ENCODE measurements around the gene NLRC3.

Gene NLRC3

DNA sequence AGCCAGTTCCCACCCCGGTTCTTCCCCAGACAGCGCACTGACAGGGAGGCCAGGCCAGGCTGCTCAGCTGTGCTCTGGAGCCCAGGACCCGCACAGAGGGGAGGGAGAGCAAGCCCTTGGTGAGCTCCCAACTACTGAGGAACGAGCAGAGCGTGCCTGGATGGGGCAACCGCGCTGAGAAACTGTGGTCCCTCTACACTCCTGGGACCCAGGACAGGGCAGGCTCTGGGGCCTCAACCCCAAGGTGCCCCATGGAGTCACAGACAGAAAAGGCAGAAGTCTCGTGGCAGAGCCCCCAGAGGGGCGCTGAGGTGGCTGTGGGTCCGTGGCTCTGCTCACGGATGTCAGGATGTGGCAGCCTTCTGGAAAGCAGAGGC, 17.9 kb upstream of the NLRC3 start:
- Histone ChIP-seq H3K9me3 (ENCODE audit: control insufficient read depth, low read length) (no peaks in the 10 kb centered on the region), H3K4me1 (ENCODE audit: control insufficient read depth, insufficient read depth, low read length) (no peaks in the 10 kb centered on the region), H3K9ac (ENCODE audit: low read length) (no peak overlapping the region), H3K27me3 (ENCODE audit: control insufficient read depth, insufficient read depth, low read length) (no peaks in the 10 kb centered on the region), H3K4me3 (ENCODE audit: low read length) (no peak overlapping the region), H3K36me3 (ENCODE audit: control insufficient read depth, insufficient read depth, low read length) (no peaks in the 10 kb centered on the region)

GRCh38 chr16:3594316-3595109, 17.3 kb upstream of the NLRC3 start:
- Histone ChIP-seq H3K9ac (ENCODE audit: low read length) (no peak overlapping the region), H3K36me3 (ENCODE audit: control insufficient read depth, insufficient read depth, low read length) (no peaks in the 10 kb centered on the region), H3K4me3 (ENCODE audit: low read length) (no peak overlapping the region), H3K9me3 (ENCODE audit: control insufficient read depth, low read length) (no peaks in the 10 kb centered on the region), H3K27me3 (ENCODE audit: control insufficient read depth, insufficient read depth, low read length) (no peaks in the 10 kb centered on the region), H3K4me1 (ENCODE audit: control insufficient read depth, insufficient read depth, low read length) (no peaks in the 10 kb centered on the region)

DNA sequence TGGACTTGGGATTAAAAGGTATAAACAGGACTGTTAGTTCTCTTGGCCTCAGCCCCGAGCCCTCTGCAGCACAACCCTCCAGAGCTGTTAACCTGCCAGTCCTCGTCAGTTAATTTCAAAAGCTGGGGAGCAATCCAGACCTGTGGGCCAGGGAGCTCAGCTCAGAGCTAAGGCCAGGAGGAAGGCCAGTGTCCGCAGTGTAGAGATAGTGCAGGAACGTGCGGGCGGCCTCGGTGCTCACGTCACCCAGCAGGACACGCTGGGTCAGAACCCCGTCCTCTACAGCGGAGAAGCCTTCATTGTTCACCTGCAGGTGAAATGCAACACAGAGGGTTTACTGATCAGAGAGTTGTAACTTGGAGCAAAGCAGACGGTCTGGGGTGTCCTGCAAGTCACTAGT, 15.4 kb upstream of the NLRC3 start:
- no peak overlapping the region for H3K4me3 ChIP-seq (ENCODE audit: low read length)
- no peaks in the 10 kb centered on the region for H3K9me3 ChIP-seq (ENCODE audit: control insufficient read depth, low read length)
- H3K4me1 ChIP-seq (ENCODE audit: control insufficient read depth, insufficient read depth, low read length), result no peaks in the 10 kb centered on the region
- H3K27me3 ChIP-seq (ENCODE audit: control insufficient read depth, insufficient read depth, low read length), result no peaks in the 10 kb centered on the region
- H3K9ac ChIP-seq (ENCODE audit: low read length), result no peak overlapping the region
- H3K36me3 ChIP-seq (ENCODE audit: control insufficient read depth, insufficient read depth, low read length), result no peaks in the 10 kb centered on the region

DNA sequence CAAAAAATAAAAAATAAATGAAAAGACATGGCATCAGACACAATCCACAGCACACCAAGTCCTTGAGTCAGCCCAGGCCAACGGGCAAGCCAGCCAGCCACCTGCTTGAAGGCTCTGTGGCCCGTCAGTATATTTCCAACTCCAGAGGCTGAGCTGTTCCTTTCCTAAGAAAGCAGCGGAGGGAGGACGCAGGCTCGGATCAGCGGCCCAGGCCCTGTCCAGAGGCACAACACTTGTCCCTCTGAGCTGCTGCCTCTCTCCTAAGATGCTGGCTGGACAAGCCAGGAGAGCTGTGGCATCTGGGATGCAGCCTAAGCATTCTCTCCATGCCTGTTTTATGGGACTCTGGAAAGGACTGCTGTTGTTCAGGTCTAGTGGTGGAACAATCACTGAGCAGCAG, 14.8 kb upstream of the NLRC3 start:
- Histone ChIP-seq H3K27me3 (ENCODE audit: control insufficient read depth, insufficient read depth, low read length) (no peaks in the 10 kb centered on the region), H3K9ac (ENCODE audit: low read length) (no peak overlapping the region), H3K36me3 (ENCODE audit: control insufficient read depth, insufficient read depth, low read length) (no peaks in the 10 kb centered on the region), H3K4me1 (ENCODE audit: control insufficient read depth, insufficient read depth, low read length) (no peaks in the 10 kb centered on the region), H3K9me3 (ENCODE audit: control insufficient read depth, low read length) (no peaks in the 10 kb centered on the region), H3K4me3 (ENCODE audit: low read length) (no peak overlapping the region)

DNA sequence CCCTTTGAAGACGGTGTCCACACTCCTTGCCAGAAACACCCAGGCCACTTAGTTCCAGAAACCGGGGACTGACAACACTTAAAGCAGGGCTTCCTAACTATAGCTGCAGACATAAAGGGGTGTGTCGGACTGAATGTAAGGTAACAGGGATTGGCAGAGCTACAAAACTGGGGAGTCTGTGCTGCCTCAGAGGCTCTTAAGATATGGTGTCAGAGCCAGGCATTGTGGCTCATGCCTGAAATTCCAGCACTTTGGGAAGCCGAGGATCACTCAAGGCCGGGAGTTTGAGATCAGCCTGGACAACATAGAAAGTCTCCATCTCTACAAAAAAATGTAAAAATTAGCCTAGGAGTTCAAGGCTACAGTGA, 14.2 kb upstream of the NLRC3 start:
- Histone ChIP-seq H3K4me3 (ENCODE audit: low read length) (no peak overlapping the region), H3K4me1 (ENCODE audit: control insufficient read depth, insufficient read depth, low read length) (no peaks in the 10 kb centered on the region), H3K36me3 (ENCODE audit: control insufficient read depth, insufficient read depth, low read length) (no peaks in the 10 kb centered on the region), H3K9me3 (ENCODE audit: control insufficient read depth, low read length) (no peaks in the 10 kb centered on the region), H3K27me3 (ENCODE audit: control insufficient read depth, insufficient read depth, low read length) (no peaks in the 10 kb centered on the region), H3K9ac (ENCODE audit: low read length) (no peak overlapping the region)

DNA sequence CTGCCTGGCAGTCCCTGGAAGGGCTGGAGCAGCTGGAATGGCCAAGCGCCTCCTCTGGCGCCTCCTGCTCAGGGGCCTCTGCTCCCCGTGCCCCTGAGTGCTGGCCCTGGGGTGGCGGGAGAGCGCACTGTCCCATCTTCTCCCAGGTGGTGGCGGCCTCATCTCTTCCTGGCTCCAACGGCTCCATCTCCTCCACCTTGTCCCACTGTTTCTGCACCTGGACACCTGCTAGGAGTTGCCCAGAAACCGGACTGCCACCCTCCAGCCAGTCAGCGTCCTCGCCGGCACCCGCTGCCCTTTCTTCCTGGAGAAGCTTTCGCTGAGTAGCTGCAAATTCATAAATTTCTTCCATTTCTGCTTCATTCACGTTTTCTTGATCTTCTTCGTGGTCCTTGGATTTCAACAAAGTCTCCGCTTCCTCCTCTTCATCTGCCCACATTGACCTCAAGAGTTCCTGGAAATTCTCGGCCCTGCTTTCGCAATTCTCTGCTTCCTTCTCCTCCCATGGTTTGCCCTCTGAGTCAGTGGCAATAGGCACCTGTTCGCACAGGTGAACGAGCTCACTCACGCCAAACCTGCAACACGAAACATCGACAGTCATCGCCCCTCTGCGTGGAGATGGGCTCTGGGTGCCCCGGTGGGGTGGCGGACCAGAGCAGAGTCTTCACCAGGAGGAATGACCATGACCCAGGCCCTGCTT, 13.7 kb upstream of the NLRC3 start:
- no peaks in the 10 kb centered on the region for H3K36me3 ChIP-seq (ENCODE audit: control insufficient read depth, insufficient read depth, low read length)
- no peak overlapping the region for H3K4me3 ChIP-seq (ENCODE audit: low read length)
- H3K9ac ChIP-seq (ENCODE audit: low read length), result no peak overlapping the region
- H3K9me3 ChIP-seq (ENCODE audit: control insufficient read depth, low read length), result no peaks in the 10 kb centered on the region
- no peaks in the 10 kb centered on the region for H3K27me3 ChIP-seq (ENCODE audit: control insufficient read depth, insufficient read depth, low read length)
- no peaks in the 10 kb centered on the region for H3K4me1 ChIP-seq (ENCODE audit: control insufficient read depth, insufficient read depth, low read length)

DNA sequence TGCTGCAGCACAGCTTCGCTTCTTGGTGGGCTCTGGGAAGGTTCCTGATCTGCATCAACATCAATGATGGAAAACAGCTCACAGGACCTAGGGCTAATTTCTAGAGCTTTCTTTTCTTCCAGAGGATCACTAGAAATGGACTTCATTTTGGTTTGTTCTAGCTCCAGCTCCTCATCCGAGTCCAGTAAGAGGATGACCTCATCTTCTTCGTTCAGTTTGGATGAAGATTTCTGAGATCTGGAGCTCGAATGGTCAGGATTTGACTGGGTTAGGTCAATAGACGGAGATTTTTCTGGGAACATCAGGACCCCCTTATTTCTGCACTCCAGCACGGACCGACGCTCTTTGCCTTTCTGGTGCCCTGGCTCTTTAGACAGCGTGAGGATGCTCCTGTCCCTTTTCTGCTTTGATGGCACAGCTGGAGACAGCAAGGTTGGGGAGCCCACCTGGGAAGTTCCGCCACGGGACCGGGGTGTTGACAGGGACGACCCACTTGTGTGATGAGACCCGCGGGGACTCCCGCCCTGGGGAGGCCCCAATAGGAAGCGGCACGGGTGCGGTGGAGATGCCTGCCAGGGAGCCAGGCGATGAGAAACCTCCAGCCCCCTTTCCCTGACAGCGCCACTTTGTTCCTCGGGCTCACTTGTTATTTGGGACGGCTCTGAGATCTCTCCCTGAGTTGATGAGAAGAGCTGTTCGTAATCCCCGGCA, 12.9 kb upstream of the NLRC3 start:
- no peaks in the 10 kb centered on the region for H3K9me3 ChIP-seq (ENCODE audit: control insufficient read depth, low read length)
- no peak overlapping the region for H3K9ac ChIP-seq (ENCODE audit: low read length)
- H3K4me1 ChIP-seq (ENCODE audit: control insufficient read depth, insufficient read depth, low read length), result no peaks in the 10 kb centered on the region
- H3K27me3 ChIP-seq (ENCODE audit: control insufficient read depth, insufficient read depth, low read length), result no peaks in the 10 kb centered on the region
- no peak overlapping the region for H3K4me3 ChIP-seq (ENCODE audit: low read length)
- no peaks in the 10 kb centered on the region for H3K36me3 ChIP-seq (ENCODE audit: control insufficient read depth, insufficient read depth, low read length)

GRCh38 chr16:3589441-3589921, 12.3 kb upstream of the NLRC3 start:
- Histone ChIP-seq H3K27me3 (ENCODE audit: control insufficient read depth, insufficient read depth, low read length) (no peaks in the 10 kb centered on the region), H3K36me3 (ENCODE audit: control insufficient read depth, insufficient read depth, low read length) (no peaks in the 10 kb centered on the region), H3K4me3 (ENCODE audit: low read length) (no peak overlapping the region), H3K9ac (ENCODE audit: low read length) (no peak overlapping the region), H3K4me1 (ENCODE audit: control insufficient read depth, insufficient read depth, low read length) (no peaks in the 10 kb centered on the region), H3K9me3 (ENCODE audit: control insufficient read depth, low read length) (no peaks in the 10 kb centered on the region)

- no peak overlapping the region for H3K4me3 ChIP-seq (ENCODE audit: low read length)
- no peaks in the 10 kb centered on the region for H3K4me1 ChIP-seq (ENCODE audit: control insufficient read depth, insufficient read depth, low read length)
- H3K27me3 ChIP-seq (ENCODE audit: control insufficient read depth, insufficient read depth, low read length), result no peaks in the 10 kb centered on the region
- no peaks in the 10 kb centered on the region for H3K9me3 ChIP-seq (ENCODE audit: control insufficient read depth, low read length)
- no peaks in the 10 kb centered on the region for H3K36me3 ChIP-seq (ENCODE audit: control insufficient read depth, insufficient read depth, low read length)
- H3K9ac ChIP-seq (ENCODE audit: low read length), result no peak overlapping the region
Observed at GRCh38 chr16:3589001-3589400, 11.8 kb upstream of the NLRC3 start.

DNA sequence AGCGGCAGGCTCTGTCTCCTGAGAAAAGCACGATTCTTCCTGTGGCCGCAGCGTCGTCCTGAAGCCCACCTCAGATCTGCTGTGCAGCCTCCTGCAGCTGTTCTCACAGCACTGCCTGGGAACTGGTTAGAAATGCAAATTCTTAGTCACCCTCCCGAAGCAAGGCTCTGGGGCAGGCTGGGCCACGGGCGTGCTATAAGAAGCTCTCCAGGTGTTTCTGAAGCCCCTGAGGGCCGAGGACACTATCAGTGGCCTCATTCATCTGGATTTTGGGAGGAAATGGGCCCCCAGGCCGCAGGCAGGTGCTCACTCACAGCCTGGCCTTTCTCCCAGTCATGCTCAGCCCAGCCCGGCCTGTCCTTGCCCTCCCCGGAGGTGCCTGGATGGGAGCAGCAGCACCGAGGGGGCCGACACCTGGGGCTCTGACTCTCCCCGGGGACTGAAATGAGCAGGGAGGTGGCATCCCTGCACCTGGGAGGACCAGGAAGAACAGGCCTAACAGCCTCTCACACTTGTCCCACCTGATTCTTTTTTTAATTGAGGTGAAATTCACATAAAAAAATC, 10.4 kb upstream of the NLRC3 start:
- Histone ChIP-seq H3K9me3 (ENCODE audit: control insufficient read depth, low read length) (no peaks in the 10 kb centered on the region), H3K36me3 (ENCODE audit: control insufficient read depth, insufficient read depth, low read length) (no peaks in the 10 kb centered on the region), H3K9ac (ENCODE audit: low read length) (no peak overlapping the region), H3K27me3 (ENCODE audit: control insufficient read depth, insufficient read depth, low read length) (no peaks in the 10 kb centered on the region), H3K4me3 (ENCODE audit: low read length) (no peak overlapping the region), H3K4me1 (ENCODE audit: control insufficient read depth, insufficient read depth, low read length) (no peaks in the 10 kb centered on the region)

GRCh38 chr16:3584412-3584811, 7.2 kb upstream of the NLRC3 start:
- Histone ChIP-seq H3K36me3 (ENCODE audit: control insufficient read depth, insufficient read depth, low read length) (no peaks in the 10 kb centered on the region), H3K9ac (ENCODE audit: low read length) (no peak overlapping the region), H3K4me1 (ENCODE audit: control insufficient read depth, insufficient read depth, low read length) (no peaks in the 10 kb centered on the region), H3K27me3 (ENCODE audit: control insufficient read depth, insufficient read depth, low read length) (no peaks in the 10 kb centered on the region), H3K4me3 (ENCODE audit: low read length) (no peak overlapping the region), H3K9me3 (ENCODE audit: control insufficient read depth, low read length) (no peaks in the 10 kb centered on the region)

Data from mucosa of stomach (tissue), 1 donor.